H1 (cell line): ENCODE data around the gene UMODL1. TPM values are rescaled to one million over a fixed set of nuclear protein-coding genes. Genes with fewer than 3 reads are reported as not detected.

ENCODE experiments used
- CTCF ChIA-PET: fragments of 300-600 bp; sonication (Branson Sonifier 250); formaldehyde crosslinking; loops from one replicate; lab custom pipeline; 2021; ENCODE audit not compliant: partially characterized antibody; lab: Charles Lee
- POLR2A ChIA-PET: fragments of 300-600 bp; sonication (Branson Sonifier 250); formaldehyde crosslinking; loops from one replicate; lab custom pipeline; 2021; ENCODE audit warnings: inconsistent platforms; ENCODE audit not compliant: partially characterized antibody; lab: Charles Lee
- DNase-seq, 2 experiments: peaks; one replicate each; pipeline versions ENCODE4 v3.0.0 to v3.0.0-alpha.2; 2010 to 2022; ENCODE audit warnings: low spot score in 2 of 2, low read depth in 1 of 2, mixed read lengths in 1 of 2
- FAIRE-seq: peaks from 2 replicates; lab custom pipeline; 2011; peaks lifted over from hg19 to GRCh38; lab: Jason Lieb, UNC
- H2AFZ ChIP-seq: 2 replicates; pipeline ENCODE4 v1.8.1; 2012; ENCODE audit warnings: low read length, inconsistent platforms
- H2AK5ac ChIP-seq: 2 replicates; pipeline ENCODE4 v1.6.1; 2013; ENCODE audit warnings: low read depth, low read length
- H2BK120ac ChIP-seq: replicated peaks from 2 replicates; pipeline ENCODE3; 2013; ENCODE audit warnings: low read depth, low read length, inconsistent platforms
- H2BK12ac ChIP-seq: 2 replicates; pipeline ENCODE4 v1.6.1; 2013; ENCODE audit warnings: low read depth, low read length
- H2BK15ac ChIP-seq: 2 replicates; pipeline ENCODE4 v1.6.1; 2013; ENCODE audit warnings: low read length
- H2BK20ac ChIP-seq: 2 replicates; pipeline ENCODE4 v1.6.1; 2013; ENCODE audit warnings: low read length
- H2BK5ac ChIP-seq: 2 replicates; pipeline ENCODE4 v1.6.1; 2013; ENCODE audit warnings: low read depth, low read length
- H3K14ac ChIP-seq: 2 replicates; pipeline ENCODE4 v1.6.1; 2013; ENCODE audit warnings: inconsistent platforms; ENCODE audit not compliant: insufficient read length
- H3K18ac ChIP-seq: 2 replicates; pipeline ENCODE4 v1.6.1; 2013; ENCODE audit warnings: low read length; ENCODE audit errors: extremely low read depth
- H3K23ac ChIP-seq: 2 replicates; pipeline ENCODE4 v1.6.1; 2013; ENCODE audit warnings: inconsistent platforms; ENCODE audit not compliant: insufficient read length
- H3K23me2 ChIP-seq: 2 replicates; pipeline ENCODE4 v1.6.1; 2013; ENCODE audit warnings: low read depth, low read length
- H3K27ac ChIP-seq: 2 replicates; pipeline ENCODE4 v1.6.1; 2011; ENCODE audit warnings: low read depth, low read length, inconsistent platforms
- H3K27me3 ChIP-seq, 4 experiments: replicated peaks in 1 of 4; 1 replicate in 1 of 4; 2 replicates in 3 of 4; pipeline versions ENCODE4 v1.6.1 to v1.8.1; 2011 to 2013; ENCODE audit warnings: low read length in 3 of 4, mild to moderate bottlenecking in 3 of 4, inconsistent platforms in 2 of 4, mixed read lengths in 2 of 4, moderate library complexity in 1 of 4; ENCODE audit not compliant: control insufficient read depth in 3 of 4, insufficient read depth in 3 of 4; ENCODE audit errors: extremely low read depth in 1 of 4
- H3K36me3 ChIP-seq, 4 experiments: 2 replicates each; pipeline versions ENCODE4 v1.6.1 to v1.8.1; 2011 to 2013; ENCODE audit warnings: mild to moderate bottlenecking in 4 of 4, low read length in 3 of 4, moderate library complexity in 2 of 4, control low read depth in 1 of 4, inconsistent platforms in 1 of 4; ENCODE audit not compliant: insufficient read depth in 4 of 4, control insufficient read depth in 2 of 4
- H3K4ac ChIP-seq: replicated peaks from 2 replicates; pipeline ENCODE3; 2013; ENCODE audit warnings: low read length, low read depth, mixed read lengths, inconsistent platforms; ENCODE audit not compliant: insufficient read length
- H3K4me1 ChIP-seq, 4 experiments: replicated peaks in 1 of 4; 1 replicate in 1 of 4; 2 replicates in 3 of 4; pipeline versions ENCODE4 v1.6.1 to v1.8.1; 2011 to 2013; ENCODE audit warnings: low read length in 3 of 4, inconsistent platforms in 2 of 4, mixed read lengths in 1 of 4; ENCODE audit not compliant: insufficient read depth in 4 of 4, control insufficient read depth in 3 of 4
- H3K4me2 ChIP-seq, 2 experiments: 2 replicates each; pipeline versions ENCODE4 v1.6.1 to v1.8.1; 2011 to 2013; ENCODE audit warnings: low read depth in 2 of 2, low read length in 2 of 2, control low read depth in 1 of 2, inconsistent platforms in 1 of 2, mild to moderate bottlenecking in 1 of 2; ENCODE audit not compliant: insufficient read depth in 1 of 2
- H3K4me3 ChIP-seq, 4 experiments: fragments of 200-600, 300-600 bp in 1 of 4; sonication (generic), shearing (Covaris generic), sonication (Bioruptor Twin) in 1 of 4; 2 replicates each; pipeline versions ENCODE4 v1.5.1 to v1.8.1; 2011 to 2016; ENCODE audit warnings: low read length in 4 of 4, low read depth in 3 of 4, control low read depth in 2 of 4, inconsistent platforms in 2 of 4, mild to moderate bottlenecking in 2 of 4, mixed read lengths in 1 of 4, moderate library complexity in 1 of 4; ENCODE audit not compliant: insufficient read depth in 2 of 4; ENCODE audit errors: extremely low read depth in 1 of 4
- H3K56ac ChIP-seq: replicated peaks from 2 replicates; pipeline ENCODE3; 2013; ENCODE audit warnings: low read depth, mild to moderate bottlenecking, mixed read lengths, low read length, inconsistent platforms; ENCODE audit not compliant: insufficient read length
- H3K79me1 ChIP-seq: 2 replicates; pipeline ENCODE4 v1.6.1; 2013; ENCODE audit warnings: low read depth, low read length, control low read depth
- H3K79me2 ChIP-seq, 2 experiments: 2 replicates each; pipeline versions ENCODE4 v1.6.1 to v1.8.1; 2012 to 2013; ENCODE audit warnings: low read length in 2 of 2, mild to moderate bottlenecking in 2 of 2, inconsistent platforms in 1 of 2; ENCODE audit not compliant: insufficient read depth in 2 of 2, control insufficient read depth in 1 of 2
- H3K9ac ChIP-seq, 4 experiments: replicated peaks in 1 of 4; 1 replicate in 1 of 4; 2 replicates in 3 of 4; pipeline versions ENCODE4 v1.6.1 to v1.8.1; 2011 to 2013; ENCODE audit warnings: low read depth in 3 of 4, low read length in 3 of 4, control low read depth in 2 of 4, mild to moderate bottlenecking in 2 of 4, moderate library complexity in 2 of 4, inconsistent platforms in 1 of 4; ENCODE audit errors: extremely low read depth in 1 of 4
- H3K9me3 ChIP-seq, 2 experiments: 2 replicates each; pipeline versions ENCODE4 v1.6.1 to v1.8.1; 2012 to 2013; ENCODE audit warnings: mild to moderate bottlenecking in 2 of 2, moderate library complexity in 2 of 2, control low read depth in 1 of 2, inconsistent platforms in 1 of 2, low read depth in 1 of 2, low read length in 1 of 2, mixed read lengths in 1 of 2; ENCODE audit not compliant: insufficient read depth in 2 of 2
- H4K20me1 ChIP-seq, 2 experiments: replicated peaks in 1 of 2; 2 replicates each; pipeline versions ENCODE3 to v1.8.1; 2011 to 2013; ENCODE audit warnings: inconsistent platforms in 2 of 2, low read length in 2 of 2, mild to moderate bottlenecking in 1 of 2; ENCODE audit not compliant: insufficient read depth in 2 of 2, control insufficient read depth in 1 of 2
- H4K5ac ChIP-seq: 2 replicates; pipeline ENCODE4 v1.6.1; 2013; ENCODE audit warnings: low read length, low read depth, mixed read lengths, inconsistent platforms; ENCODE audit not compliant: insufficient read length
- H4K8ac ChIP-seq: 2 replicates; pipeline ENCODE4 v1.8.0; 2013; ENCODE audit warnings: mild to moderate bottlenecking, moderate library complexity, low read length, inconsistent platforms; ENCODE audit not compliant: insufficient read depth; ENCODE audit errors: extremely low read depth
- H4K91ac ChIP-seq: replicated peaks from 2 replicates; pipeline ENCODE3; 2013; ENCODE audit warnings: low read length, mixed read lengths, inconsistent platforms; ENCODE audit not compliant: insufficient read length
- CEBPB ChIP-seq: IDR thresholded peaks from 2 replicates; pipeline ENCODE4 v1.6.1; 2012; ENCODE audit warnings: low read depth, low read length
- NRF1 ChIP-seq: IDR thresholded peaks from 2 replicates; pipeline ENCODE4 v1.6.1; 2011; ENCODE audit warnings: mild to moderate bottlenecking, low read depth, low read length, improper control_type of control experiment
- RBBP5 ChIP-seq: IDR thresholded peaks from 2 replicates; pipeline ENCODE4 v1.7.1; 2012; ENCODE audit warnings: low read depth, mild to moderate bottlenecking, inconsistent platforms, low read length, moderate library complexity, borderline replicate concordance
- SIN3A ChIP-seq, 2 experiments: IDR thresholded peaks in 1 of 2; conservative IDR thresholded peaks in 1 of 2; 2 replicates each; pipeline ENCODE4 v1.6.1; 2011 to 2012; ENCODE audit warnings: low read length in 2 of 2, improper control_type of control experiment in 1 of 2, low read depth in 1 of 2, mild to moderate bottlenecking in 1 of 2
- WGBS, 2 experiments: shearing (Covaris generic) in 1 of 2; methylation state at CpG; one replicate each; pipeline versions ENCODE4 v1.1.6 to v1.1.7; 2013 to 2015; ENCODE audit warnings: low lambda C conversion rate in 2 of 2, mixed read lengths in 2 of 2, inconsistent platforms in 1 of 2, low coverage in 1 of 2, missing lambda C conversion rate in 1 of 2; ENCODE audit not compliant: insufficient replicate concordance in 2 of 2, insufficient coverage in 1 of 2, insufficient read length in 1 of 2; ENCODE audit errors: extremely low coverage in 1 of 2, missing lambda C conversion rate in 1 of 2; 5-methylcytosine and 5-hydroxymethylcytosine counted together
- polyA plus RNA-seq, 7 experiments: library from polyadenylated mRNA; depleted of rRNA in 3 of 7; stranded (reverse) in 5 of 7; unstranded in 2 of 7; fragments of >200 nt in 5 of 7; fragments of 200-250 nt in 2 of 7; gene quantifications; 1 replicate in 5 of 7; 2 replicates in 1 of 7; 4 replicates in 1 of 7; pipeline versions ENCODE4 v1.2.1 to v1.2.3, GENCODE V29; 2011 to 2013; ENCODE audit warnings: missing spikeins in 2 of 7, mixed read lengths in 2 of 7
- total RNA-seq: library from RNA; stranded (reverse); fragmentation: NEBNext Ultra II Directional; extraction: Animal tissue kit (Norgen Biotek cat#: 25700); gene quantifications from 2 replicates; pipeline ENCODE4 v1.2.1, GENCODE V29; 2021

The UMODL1 gene
- total and polyA plus RNA-seq, 2 of the 8 experiments (the other 6 are each of a cell fraction or from before 2014, with no cell fraction given), result not detected

GRCh38 chr21:42022091-42022430 is 49.1 kb upstream of the UMODL1 start:
- Histone ChIP-seq H3K14ac (no peak overlapping the region), H2BK5ac (no peak overlapping the region), H2AFZ (no peak overlapping the region), H3K79me2 (no peaks in the 10 kb centered on the region), H2AK5ac (no peak overlapping the region), H3K79me1 (no peaks in the 10 kb centered on the region), H3K56ac (no peak overlapping the region), H3K4me1 (peaks cover 2 to 11% (median 5%) of the 10 kb centered on the region in 4 experiments; a peak in 6 of 7 replicates), H2BK120ac (no peak overlapping the region), H3K4me3 (peak overlapping the region in 1 of 4 experiments; percentile 3; a peak in 1 of 8 replicates), H4K91ac (no peak overlapping the region), H2BK12ac (no peak overlapping the region), H2BK20ac (no peak overlapping the region), H3K23me2 (peaks cover 4% of the 10 kb centered on the region; the same call in 1 of the 2 replicates), H3K9me3 (no peaks in the 10 kb centered on the region), H4K20me1 (peaks cover 0 to 4% of the 10 kb centered on the region in 2 experiments), H4K8ac (no peak overlapping the region), H4K5ac (no peak overlapping the region), H3K9ac (no peak overlapping the region), H3K4me2 (peak overlapping the region; percentile 36 to 40; a peak in 2 of 4 replicates), H3K27ac (peak overlapping the region; percentile 21; the same call in 1 of the 2 replicates), H3K18ac (0 out of 2 replicates have a peak overlapping the region, but pooled peaks have one; percentile 32), H3K27me3 (no peaks in the 10 kb centered on the region; a peak in 3 of 7 replicates), H3K36me3 (no peaks in the 10 kb centered on the region), H3K4ac (no peak overlapping the region), H2BK15ac (peak overlapping the region; percentile 81; the same call in 1 of the 2 replicates), H3K23ac (no peak overlapping the region)
- FAIRE-seq, result no peak
- ChIA-PET POLR2A (no interaction called here), CTCF (no interaction called here)
- 62% methylated on average over 12 of the region's 12 CpGs; no CpG with 5 or more reads in 1 of the 2 experiments for WGBS, 2 experiments
- DNase-seq, result peak in 1 of 2 experiments; percentile 66
- TF ChIP-seq RBBP5 (0 out of 2 replicates have a peak, but pooled peaks have one; percentile 47), CEBPB (no peak), NRF1 (no peak), SIN3A (conservative IDR thresholded peaks at IDR 0.05 in 1 of 2, IDR thresholded peaks at IDR 0.05 in 1 of 2; ENCODE audit: low read depth in 1 of 2, low read length in 2 of 2) (0 out of 4 replicates have a peak, but pooled peaks of 1 of the 2 experiments have one; percentile 7)
